Measurements from ENCODE around the gene DOCK3. TPM values are rescaled to one million over a fixed set of nuclear protein-coding genes. Genes with fewer than 3 reads are reported as not detected.

Gene DOCK3
- total RNA-seq, 3 donors from 2014 or later, result 0.17 to 6.1 (median 0.20) TPM

Small RNA genes within 50 kb of the gene (microRNA-seq; reads per million reads assigned to microRNA genes)
- gene MIR4787, result 3.7 reads per million, percentile 17 among the genes with 10 or more reads in this experiment

Other genes with a start within 250 kb of the DOCK3 start
- 1 to 10 TPM; 1.5 to 4.9 (median 3.8) TPM for gene CACNA2D2, start 171.3 kb upstream of the DOCK3 start, total RNA-seq
- 10 to 100 TPM in 1 of 3 donors, 1 to 10 TPM in 2; 1.5 to 14.1 (median 2.5) TPM for gene C3orf18, start 107.2 kb upstream of the DOCK3 start, total RNA-seq
- 10 to 100 TPM; 19.7 to 29.9 (median 22.6) TPM for gene HEMK1, start 105.4 kb upstream of the DOCK3 start, total RNA-seq
- gene CISH, start 63.2 kb upstream of the DOCK3 start, total RNA-seq, result 10 to 100 TPM; 12.7 to 21.4 (median 19.2) TPM
- gene MAPKAPK3, start 57.8 kb upstream of the DOCK3 start, total RNA-seq, result 10 to 100 TPM; 21.5 to 33.5 (median 25.5) TPM

Measured in mucosa of descending colon (tissue), 3 donors.